HEK293T (cell line): ENCODE data around the gene CEP192.

Experiments
- BHLHE40 ChIP-seq: fragments of 450-650 bp; IDR thresholded peaks from 2 replicates; pipeline ENCODE4 v1.6.1; 2016; ENCODE audit warnings: mild to moderate bottlenecking, moderate library complexity, borderline replicate concordance
- FOXA1 ChIP-seq: fragments of 450-650 bp; IDR thresholded peaks from 2 replicates; pipeline ENCODE4 v1.6.1; 2016; ENCODE audit warnings: mild to moderate bottlenecking
- FOXK2 ChIP-seq: fragments of 450-650 bp; IDR thresholded peaks from 2 replicates; pipeline ENCODE4 v1.6.1; 2016; ENCODE audit warnings: mild to moderate bottlenecking
- FOXM1 ChIP-seq: fragments of 450-650 bp; IDR thresholded peaks from 2 replicates; pipeline ENCODE4 v1.6.1; 2017; ENCODE audit warnings: mild to moderate bottlenecking, borderline replicate concordance
- HDGF ChIP-seq: fragments of 450-650 bp; IDR thresholded peaks from 2 replicates; pipeline ENCODE4 v1.6.1; 2017; ENCODE audit warnings: antibody characterized with exemption, borderline replicate concordance
- LEF1 ChIP-seq: fragments of 450-650 bp; IDR thresholded peaks from 2 replicates; pipeline ENCODE4 v1.6.1; 2017; ENCODE audit warnings: mild to moderate bottlenecking, borderline replicate concordance
- SP1 ChIP-seq: fragments of 450-650 bp; IDR thresholded peaks from 2 replicates; pipeline ENCODE4 v1.6.1; 2017
- SUZ12 ChIP-seq: fragments of 450-650 bp; IDR thresholded peaks from 2 replicates; pipeline ENCODE4 v1.6.1; 2016; ENCODE audit warnings: mild to moderate bottlenecking

- no peak for TF ChIP-seq SP1
- no peak for TF ChIP-seq SUZ12
- TF ChIP-seq FOXA1 = no peak
- no peak for TF ChIP-seq HDGF
- TF ChIP-seq BHLHE40 = no peak
- TF ChIP-seq LEF1 = no peak
- TF ChIP-seq FOXM1 = no peak
- no peak for TF ChIP-seq FOXK2
Observed at GRCh38 chr18:13061630-13062189, 70.5 kb downstream of the CEP192 start.
